HL-60 (cell line): ENCODE results near the gene COL11A2.

Experiments
- GABPA ChIP-seq: IDR thresholded peaks from 2 replicates; pipeline ENCODE4 v1.6.1; 2012; ENCODE audit warnings: low read depth
- POLR2AphosphoS5 ChIP-seq: IDR thresholded peaks from 2 replicates; pipeline ENCODE4 v1.6.1; 2012; ENCODE audit warnings: low read depth
- TF ChIP-seq, protein P1 (sequence below): IDR thresholded peaks from one replicate; pipeline ENCODE4 v1.5.1; 2011; ENCODE audit warnings: low read length, control low read depth, inconsistent platforms; ENCODE audit not compliant: insufficient read depth
- TF ChIP-seq, protein P2 (sequence below): IDR thresholded peaks from 2 replicates; pipeline ENCODE4 v1.6.1; 2012; ENCODE audit warnings: low read depth; ENCODE audit not compliant: insufficient replicate concordance

DNA sequence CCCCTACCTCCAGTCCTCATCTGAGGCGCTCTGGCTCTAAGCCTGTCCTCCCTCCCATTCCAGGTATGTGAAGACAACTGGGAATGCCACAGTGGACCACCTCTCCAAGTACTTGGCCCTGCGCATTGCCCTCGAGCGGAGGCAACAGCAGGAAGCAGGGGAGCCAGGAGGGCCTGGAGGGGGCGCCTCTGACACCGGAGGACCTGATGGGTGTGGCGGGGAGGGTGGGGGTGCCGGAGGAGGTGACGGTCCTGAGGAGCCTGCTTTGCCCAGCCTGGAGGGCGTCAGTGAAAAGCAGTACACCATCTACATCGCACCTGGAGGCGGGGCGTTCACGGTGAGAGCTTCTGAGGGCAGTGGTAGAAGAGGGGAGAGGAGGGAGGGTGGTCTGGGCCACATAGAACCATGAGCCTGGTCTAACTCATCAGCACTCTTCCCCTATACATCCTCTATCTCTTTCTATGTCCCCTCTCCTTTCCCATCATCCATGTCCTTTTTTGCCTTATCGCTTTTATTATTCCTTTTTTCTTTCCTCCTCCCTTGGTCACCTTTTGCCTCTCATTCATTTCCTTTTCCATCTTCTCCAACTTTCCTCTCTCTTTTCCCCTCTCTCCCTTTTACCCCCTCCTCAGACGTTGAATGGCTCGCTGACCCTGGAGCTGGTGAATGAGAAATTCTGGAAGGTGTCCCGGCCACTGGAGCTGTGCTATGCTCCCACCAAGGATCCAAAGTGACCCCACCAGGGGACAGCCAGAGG lies 19.6 kb upstream of the COL11A2 start:
- TF ChIP-seq, protein P1, sequence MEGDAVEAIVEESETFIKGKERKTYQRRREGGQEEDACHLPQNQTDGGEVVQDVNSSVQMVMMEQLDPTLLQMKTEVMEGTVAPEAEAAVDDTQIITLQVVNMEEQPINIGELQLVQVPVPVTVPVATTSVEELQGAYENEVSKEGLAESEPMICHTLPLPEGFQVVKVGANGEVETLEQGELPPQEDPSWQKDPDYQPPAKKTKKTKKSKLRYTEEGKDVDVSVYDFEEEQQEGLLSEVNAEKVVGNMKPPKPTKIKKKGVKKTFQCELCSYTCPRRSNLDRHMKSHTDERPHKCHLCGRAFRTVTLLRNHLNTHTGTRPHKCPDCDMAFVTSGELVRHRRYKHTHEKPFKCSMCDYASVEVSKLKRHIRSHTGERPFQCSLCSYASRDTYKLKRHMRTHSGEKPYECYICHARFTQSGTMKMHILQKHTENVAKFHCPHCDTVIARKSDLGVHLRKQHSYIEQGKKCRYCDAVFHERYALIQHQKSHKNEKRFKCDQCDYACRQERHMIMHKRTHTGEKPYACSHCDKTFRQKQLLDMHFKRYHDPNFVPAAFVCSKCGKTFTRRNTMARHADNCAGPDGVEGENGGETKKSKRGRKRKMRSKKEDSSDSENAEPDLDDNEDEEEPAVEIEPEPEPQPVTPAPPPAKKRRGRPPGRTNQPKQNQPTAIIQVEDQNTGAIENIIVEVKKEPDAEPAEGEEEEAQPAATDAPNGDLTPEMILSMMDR, result no peak
- TF ChIP-seq, protein P2, sequence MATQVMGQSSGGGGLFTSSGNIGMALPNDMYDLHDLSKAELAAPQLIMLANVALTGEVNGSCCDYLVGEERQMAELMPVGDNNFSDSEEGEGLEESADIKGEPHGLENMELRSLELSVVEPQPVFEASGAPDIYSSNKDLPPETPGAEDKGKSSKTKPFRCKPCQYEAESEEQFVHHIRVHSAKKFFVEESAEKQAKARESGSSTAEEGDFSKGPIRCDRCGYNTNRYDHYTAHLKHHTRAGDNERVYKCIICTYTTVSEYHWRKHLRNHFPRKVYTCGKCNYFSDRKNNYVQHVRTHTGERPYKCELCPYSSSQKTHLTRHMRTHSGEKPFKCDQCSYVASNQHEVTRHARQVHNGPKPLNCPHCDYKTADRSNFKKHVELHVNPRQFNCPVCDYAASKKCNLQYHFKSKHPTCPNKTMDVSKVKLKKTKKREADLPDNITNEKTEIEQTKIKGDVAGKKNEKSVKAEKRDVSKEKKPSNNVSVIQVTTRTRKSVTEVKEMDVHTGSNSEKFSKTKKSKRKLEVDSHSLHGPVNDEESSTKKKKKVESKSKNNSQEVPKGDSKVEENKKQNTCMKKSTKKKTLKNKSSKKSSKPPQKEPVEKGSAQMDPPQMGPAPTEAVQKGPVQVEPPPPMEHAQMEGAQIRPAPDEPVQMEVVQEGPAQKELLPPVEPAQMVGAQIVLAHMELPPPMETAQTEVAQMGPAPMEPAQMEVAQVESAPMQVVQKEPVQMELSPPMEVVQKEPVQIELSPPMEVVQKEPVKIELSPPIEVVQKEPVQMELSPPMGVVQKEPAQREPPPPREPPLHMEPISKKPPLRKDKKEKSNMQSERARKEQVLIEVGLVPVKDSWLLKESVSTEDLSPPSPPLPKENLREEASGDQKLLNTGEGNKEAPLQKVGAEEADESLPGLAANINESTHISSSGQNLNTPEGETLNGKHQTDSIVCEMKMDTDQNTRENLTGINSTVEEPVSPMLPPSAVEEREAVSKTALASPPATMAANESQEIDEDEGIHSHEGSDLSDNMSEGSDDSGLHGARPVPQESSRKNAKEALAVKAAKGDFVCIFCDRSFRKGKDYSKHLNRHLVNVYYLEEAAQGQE, result no peak
- TF ChIP-seq POLR2AphosphoS5 (no peak), GABPA (no peak)
